Activated CD4-positive, alpha-beta T cell treated with anti-CD3 and anti-CD28 coated beads, Interleukin-2, amount 50 U/mL, for 48 hours (primary cell): ENCODE data around the gene TMEM119.

Experiments
- DNase-seq, 2 experiments: peaks; one replicate each; pipeline ENCODE4 v3.0.0-alpha.2; 2020

Gene TMEM119

DNA sequence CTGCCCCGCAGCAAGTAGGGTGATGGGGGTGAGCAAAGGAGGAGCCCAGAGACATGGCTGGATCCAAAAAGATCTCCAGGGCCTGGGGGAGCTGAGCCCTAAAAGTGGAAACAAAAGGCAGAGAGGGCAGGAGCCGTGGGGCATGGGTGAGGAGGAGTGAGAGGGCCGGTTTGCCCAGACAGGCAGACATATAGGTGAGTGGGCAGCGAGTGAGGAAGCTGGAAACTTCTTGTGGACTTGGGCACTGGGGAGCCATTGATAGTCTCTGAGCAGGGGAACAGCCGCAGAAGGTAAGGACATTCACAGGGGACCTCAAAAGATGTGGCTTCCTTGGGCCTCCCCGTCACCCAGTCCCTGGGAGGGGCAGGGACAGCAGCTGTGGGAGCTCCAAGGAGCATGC lies 16.8 kb upstream of the TMEM119 start:
- no peak for DNase-seq

DNA sequence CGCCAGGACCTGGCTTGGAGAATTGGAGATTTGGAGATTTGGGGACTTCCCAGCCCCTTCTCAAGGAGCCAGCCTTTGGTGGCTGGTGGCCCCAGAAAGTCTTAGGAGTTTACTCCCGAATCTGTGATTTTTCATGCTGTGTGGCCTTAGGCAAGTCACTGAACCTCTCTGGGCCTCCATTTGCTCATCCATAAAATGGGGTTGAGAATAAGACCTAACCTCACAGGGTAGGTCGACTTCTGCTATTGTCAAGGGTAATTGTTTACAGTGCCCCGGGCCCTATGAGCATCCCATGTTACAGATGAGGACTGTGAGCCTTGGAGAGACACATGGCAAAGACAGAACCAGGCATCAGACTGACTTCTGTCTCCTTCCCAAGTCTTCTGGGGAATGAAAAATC lies 16.2 kb upstream of the TMEM119 start:
- no peak for DNase-seq

DNA sequence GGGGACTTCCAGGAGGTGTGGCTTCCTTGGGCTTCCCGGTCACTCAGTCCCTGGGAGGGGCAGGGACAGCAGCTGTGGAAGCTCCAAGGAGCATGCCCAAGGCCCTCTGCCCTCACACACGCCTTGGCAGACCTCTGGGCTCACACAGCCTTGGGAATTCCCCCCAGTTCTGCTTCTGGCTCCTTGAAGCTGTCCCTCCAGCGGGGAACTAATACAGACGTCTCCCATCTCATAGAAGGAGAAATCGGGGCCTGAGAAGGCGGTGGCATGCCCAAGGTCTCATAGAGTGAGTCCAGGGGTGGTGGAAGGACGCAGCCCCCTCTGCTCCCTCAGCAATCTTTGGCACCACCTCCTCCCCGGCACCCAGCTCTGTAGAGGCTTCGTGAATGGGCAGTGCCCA lies 15.7 kb upstream of the TMEM119 start:
- no peak for DNase-seq

DNA sequence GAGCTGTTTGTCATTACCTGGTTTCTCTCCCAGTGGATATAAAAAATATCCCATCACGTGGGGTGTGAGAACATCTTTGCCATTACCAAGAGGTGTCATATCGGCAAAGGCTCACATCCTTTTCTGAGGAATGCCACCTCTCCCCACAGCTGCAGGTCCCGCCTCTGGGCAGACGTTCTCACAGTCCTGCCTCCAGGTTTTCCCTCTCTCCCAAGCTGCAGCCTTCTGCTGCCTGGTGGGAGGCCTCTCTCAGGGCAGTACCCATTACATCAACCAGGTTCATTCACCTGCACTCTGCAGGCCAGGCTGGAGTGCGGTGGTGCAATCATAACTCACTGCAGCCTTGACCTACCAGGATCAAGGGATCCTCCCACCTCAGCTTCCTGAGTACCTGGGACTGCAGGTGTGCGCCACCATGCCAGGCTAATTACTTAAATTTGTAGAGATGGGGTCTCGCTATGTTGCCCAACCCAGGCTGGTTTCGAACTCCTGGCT lies 15.0 kb upstream of the TMEM119 start:
- no peak for DNase-seq

DNA sequence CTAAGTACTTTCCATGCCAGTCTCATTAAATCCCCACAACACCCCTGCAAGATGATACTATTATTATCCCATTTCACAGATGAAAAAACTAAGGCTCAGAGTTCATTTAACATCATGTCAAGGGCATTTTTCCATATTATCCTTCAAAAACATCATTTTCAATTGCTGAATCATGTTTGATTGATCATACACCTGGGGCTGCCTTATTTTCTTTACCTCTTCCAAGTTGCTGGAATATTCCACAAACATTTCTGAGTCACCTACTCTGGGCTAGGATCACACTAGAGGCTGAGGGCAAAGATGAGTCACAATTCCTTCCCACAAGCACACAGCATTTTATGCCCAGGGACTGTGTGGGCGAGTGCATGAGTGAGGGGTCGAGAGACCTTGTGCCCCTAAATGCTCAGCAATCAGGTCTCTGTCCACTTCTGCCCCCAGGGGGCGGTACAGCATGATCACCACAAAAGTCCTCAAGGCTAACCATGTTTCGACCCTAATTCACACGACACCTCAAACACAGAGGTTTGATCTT lies 14.1 kb upstream of the TMEM119 start:
- peak in 1 of 2 experiments; percentile 67 for DNase-seq

DNA sequence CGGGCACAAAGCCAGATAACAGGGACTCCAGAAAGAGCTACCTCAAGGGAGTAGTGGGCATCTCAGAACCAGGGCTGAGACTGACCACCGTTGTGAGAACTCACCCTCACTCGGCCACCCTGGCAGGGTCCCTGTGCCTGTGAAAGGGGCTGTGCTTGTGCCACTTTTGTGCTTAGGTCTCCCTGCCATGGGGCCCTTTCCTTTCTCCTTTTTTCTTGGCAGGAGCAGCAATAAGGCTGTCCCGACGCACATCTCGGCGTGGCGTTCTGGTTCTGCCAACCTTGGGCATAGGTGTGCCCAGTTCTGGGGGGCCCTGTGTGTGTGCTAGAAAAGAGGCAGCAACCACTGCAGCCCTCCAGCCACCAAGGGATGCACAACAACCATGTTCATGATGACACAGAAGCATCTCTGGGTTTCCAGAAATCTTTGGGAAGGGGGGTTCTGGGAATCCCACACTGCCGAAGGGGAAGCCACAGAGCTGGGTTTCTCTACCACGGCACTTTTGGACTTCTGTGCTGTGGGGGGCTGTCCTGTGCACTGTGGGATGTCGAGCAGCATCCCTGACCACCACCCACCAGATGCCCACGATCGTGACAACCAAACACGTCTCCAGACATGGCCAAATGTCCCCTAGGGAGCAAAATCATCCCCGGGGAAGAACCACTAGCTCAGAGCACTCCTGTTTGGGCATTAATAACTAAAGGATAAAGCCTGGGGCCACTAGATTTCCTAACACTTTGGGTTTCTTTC lies 13.1 kb upstream of the TMEM119 start:
- DNase-seq: no peak

- no peak for DNase-seq
These were observed 12.5 kb upstream of the TMEM119 start for GRCh38 chr12:108610336-108610815.

GRCh38 chr12:108609537-108610335 lies 11.9 kb upstream of the TMEM119 start:
- no peak for DNase-seq

GRCh38 chr12:108608616-108609015 lies 10.7 kb upstream of the TMEM119 start:
- no peak for DNase-seq

DNA sequence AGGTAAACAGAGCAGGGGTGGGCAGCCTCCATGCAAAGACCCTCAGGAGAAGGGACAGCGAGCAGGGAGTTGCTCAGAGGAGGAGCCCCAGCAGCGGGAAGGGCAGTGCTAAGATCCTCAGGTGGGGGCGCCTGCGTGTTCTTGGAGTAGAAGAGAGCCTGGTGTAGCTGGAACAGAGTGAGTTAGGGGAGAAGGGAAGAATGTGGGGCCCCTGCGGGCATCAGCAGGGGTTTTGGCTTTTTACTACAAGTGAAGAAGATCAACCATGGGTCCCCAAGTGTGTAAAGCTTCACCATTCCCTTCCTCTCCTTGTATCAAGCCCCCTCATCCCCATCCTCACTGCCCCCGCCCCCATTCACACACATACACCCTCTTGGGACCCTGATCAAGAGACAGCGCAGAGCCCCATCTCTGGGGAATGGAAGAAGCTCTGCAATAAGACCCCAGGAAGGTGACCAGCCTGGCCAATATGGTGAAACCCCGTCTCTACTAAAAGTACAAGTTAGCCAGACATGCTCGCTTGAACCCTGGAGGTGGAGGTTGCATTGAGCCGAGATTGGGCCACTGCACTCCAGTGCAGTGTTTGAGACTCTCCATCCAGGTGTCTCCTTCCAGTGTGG lies 10.2 kb upstream of the TMEM119 start:
- DNase-seq: no peak

- no peak for DNase-seq
These were observed 8.6 kb upstream of the TMEM119 start for GRCh38 chr12:108606492-108606891.

GRCh38 chr12:108605690-108606406 lies 8.0 kb upstream of the TMEM119 start:
- no peak for DNase-seq

- DNase-seq: no peak
These were observed 7.3 kb upstream of the TMEM119 start for GRCh38 chr12:108605000-108605689.

DNA sequence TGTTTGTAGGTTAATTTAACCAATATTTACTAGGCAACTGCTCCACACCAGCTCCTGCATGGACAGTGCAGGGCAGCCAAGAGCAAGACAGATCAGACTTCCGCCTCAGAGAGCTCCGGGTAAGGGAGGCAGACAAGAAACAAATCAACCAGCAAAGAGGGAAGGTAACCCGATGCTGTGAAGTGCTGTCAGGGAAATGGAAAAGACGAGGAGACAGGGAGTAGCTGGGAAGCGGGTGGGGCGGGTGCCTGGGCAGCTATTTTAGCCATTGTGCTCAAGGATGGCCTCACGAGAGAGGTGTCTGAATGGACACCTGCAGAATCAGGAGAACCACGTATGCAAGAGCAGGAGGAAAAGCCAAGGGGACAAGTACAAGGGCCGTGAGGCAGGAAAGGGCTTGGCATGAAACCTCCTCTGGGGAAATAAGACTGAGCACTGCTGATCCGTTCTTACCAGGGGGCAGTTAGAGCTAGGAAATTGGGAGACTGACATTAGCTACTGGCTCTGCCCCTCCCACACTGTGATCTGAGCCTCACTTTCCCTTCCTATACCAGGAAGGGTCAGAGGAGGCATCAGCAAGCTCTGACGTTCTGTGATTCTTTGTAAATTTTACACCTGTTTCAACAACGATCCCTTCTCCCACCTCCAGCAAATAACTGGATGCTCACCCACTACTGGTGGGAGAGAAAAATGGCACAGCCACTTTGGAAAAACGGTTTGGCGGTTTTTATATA lies 6.5 kb upstream of the TMEM119 start:
- DNase-seq: no peak

DNA sequence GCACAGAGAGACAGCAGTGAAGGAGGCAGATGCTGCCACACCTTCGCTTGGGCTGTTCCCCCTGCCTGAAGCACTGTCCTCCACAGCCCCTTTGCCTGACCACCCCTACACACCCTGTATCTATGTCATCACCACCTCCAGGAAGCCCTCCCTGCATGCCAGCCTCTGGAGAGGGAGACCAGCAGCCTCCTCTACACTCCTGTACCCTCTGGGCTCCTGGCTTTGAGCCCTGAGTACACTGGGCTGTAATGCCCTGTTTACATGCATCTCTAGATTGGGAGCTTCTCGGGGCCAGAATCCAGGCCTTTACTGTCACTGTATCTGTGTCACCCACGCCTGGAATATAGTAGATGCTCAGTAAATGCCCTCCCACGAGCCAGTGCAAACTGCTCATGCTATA lies 5.9 kb upstream of the TMEM119 start:
- no peak for DNase-seq

DNA sequence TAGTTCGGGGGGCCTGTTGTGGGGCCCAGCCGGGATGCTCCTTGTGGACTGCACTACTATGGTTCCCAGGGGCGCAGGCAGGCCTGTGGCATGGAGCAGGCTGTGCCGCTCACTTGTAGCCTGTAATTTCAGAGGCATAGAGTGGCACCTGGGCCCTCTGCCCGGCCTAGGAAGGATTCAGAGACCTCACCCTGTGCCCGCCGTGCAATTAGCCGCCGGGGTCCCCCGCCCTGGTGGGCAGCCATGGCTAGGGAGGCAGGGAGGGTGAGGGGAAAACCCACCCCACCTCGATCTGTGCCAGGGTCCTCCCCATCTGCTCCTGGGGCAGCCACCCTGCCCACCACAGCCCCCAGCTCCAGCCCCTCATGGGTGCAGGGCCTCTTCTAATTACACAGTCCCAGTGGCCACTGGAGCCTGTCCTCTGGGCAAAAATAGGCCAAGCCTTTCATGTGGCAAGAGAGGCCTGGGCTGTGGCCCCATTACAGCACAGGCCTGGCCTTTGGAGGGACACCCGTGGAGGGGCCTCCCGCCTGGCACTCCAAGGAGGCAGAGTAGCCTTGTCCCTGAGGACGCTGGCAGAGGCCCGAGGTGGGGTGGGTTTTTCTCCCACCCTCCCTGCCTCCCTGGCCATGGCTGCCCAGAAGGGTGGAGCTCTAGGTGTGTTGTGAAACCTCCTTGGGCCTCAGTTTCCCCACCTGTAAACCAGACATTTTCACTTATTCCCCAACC lies 5.3 kb upstream of the TMEM119 start:
- no peak for DNase-seq

GRCh38 chr12:108602209-108602705 lies 4.4 kb upstream of the TMEM119 start:
- DNase-seq: no peak

GRCh38 chr12:108600702-108601007 lies 2.8 kb upstream of the TMEM119 start:
- DNase-seq: no peak

DNA sequence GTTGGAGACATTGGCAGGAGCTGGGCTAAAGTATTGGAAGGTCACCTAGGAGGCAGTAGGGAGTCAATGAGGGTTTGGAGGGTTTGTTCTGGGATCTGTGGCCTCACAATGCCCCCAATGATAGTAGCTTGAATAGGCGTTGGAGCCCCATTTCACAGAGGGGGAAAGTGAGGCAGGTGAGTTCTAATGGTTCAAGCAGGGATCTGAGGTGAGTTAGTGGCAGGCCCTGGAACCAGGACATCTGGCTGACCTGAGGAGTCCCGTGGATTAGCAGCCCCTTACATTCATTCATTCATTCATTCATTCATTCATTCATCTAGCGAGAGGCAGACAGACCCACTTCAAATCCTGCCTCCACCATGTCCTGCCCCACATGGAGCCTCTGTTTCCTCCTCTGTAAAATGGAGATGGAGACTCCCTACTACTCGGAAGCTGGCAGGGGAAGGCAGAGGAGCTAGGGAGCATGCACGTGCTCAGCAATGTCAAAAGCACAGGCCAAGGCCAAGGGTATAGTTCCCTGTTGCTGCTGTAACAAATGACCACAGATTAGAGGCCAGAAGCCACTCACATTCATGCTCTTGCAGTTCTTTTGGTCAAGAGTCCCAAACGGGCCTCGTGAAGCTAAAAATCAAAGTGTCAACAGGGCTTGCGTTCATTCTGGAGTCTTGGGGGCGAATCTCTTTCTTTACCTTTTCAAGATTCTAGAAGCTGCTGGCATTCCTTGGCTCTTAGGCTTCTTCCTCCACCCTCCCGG lies 2.2 kb upstream of the TMEM119 start:
- DNase-seq: no peak

- no peak for DNase-seq
These were observed 1.7 kb upstream of the TMEM119 start for GRCh38 chr12:108599541-108599940.
